GM10266 (cell line): ENCODE measurements around the gene PTGFR.

Source experiments
- DNase-seq: peaks from one replicate; pipeline ENCODE4 v3.0.0; 2012; ENCODE audit errors: extremely low spot score
- CTCF ChIP-seq: IDR thresholded peaks from 2 replicates; pipeline ENCODE4 v1.5.1; 2012; ENCODE audit warnings: mild to moderate bottlenecking, low read depth; ENCODE audit not compliant: control insufficient read depth, insufficient read depth; ENCODE audit errors: missing control alignments

PTGFR gene

GRCh38 chr1:78586572-78586971, 95.8 kb downstream of the PTGFR start:
- no peak for TF ChIP-seq CTCF
- DNase-seq = no peak

GRCh38 chr1:78587211-78587610, 96.4 kb downstream of the PTGFR start:
- no peak for DNase-seq
- no peak for TF ChIP-seq CTCF
